Psoas muscle (tissue), 8 donors: ENCODE results near the gene KBTBD2. TPM values are rescaled to one million over a fixed set of nuclear protein-coding genes. Genes with fewer than 3 reads are reported as not detected.

ENCODE experiments used
- ATAC-seq, 4 donors: fragments of 200-7000 bp; cut with Tn5 transposase; one replicate each; pipeline ENCODE4 v1.9.1; 2020; ENCODE audit warnings: moderate library complexity in 3 of 4, mild to moderate bottlenecking in 2 of 4
- DNase-seq, 2 donors: peaks; one replicate each; pipeline ENCODE4 v3.0.0-alpha.2; 2020
- H3K27ac ChIP-seq: fragments of 200-600 bp; one replicate; pipeline ENCODE4 v1.8.0; 2022
- H3K27me3 ChIP-seq, 3 donors: fragments of 200-600 bp in 1 of 3; one replicate each; pipeline versions ENCODE4 v1.6.1 to v1.8.0; 2013 to 2022; ENCODE audit warnings: low read length in 2 of 3, mild to moderate bottlenecking in 2 of 3, moderate library complexity in 1 of 3; ENCODE audit not compliant: insufficient read depth in 3 of 3
- H3K36me3 ChIP-seq, 2 donors: fragments of 200-600 bp in 1 of 2; one replicate each; pipeline versions ENCODE4 v1.6.1 to v1.8.0; 2013 to 2022; ENCODE audit warnings: low read depth in 1 of 2, mild to moderate bottlenecking in 1 of 2, moderate library complexity in 1 of 2; ENCODE audit not compliant: insufficient read depth in 1 of 2
- H3K4me1 ChIP-seq: fragments of 200-600 bp; one replicate; pipeline ENCODE4 v1.8.0; 2022
- H3K4me3 ChIP-seq: fragments of 200-600 bp; one replicate; pipeline ENCODE4 v1.8.0; 2022; ENCODE audit warnings: mild to moderate bottlenecking
- H3K9me3 ChIP-seq: fragments of 200-600 bp; one replicate; pipeline ENCODE4 v1.8.0; 2022
- WGBS, 3 donors: extraction: QIAGEN DNeasy Blood & Tissue Kit; methylation state at CpG; one replicate each; pipeline versions ENCODE4 v1.1.6 to v1.1.7; 2013; 5-methylcytosine and 5-hydroxymethylcytosine counted together
- intact Hi-C, 2 donors: fragments of 100-400 bp; cut with DNase I; formaldehyde crosslinking; loops; one replicate each; pipeline versions ENCODE4 v1.11.0 to v1.14.2; 2022
- long read RNA-seq, 2 donors: library from polyadenylated mRNA; unstranded; transcript quantifications; one replicate each; pipeline ENCODE4 v2.0.0, GENCODE V29; 2021
- polyA plus RNA-seq, 3 donors: library from polyadenylated mRNA; stranded (reverse); fragments of 200-250 nt; gene quantifications; one replicate each; pipeline ENCODE4 v1.2.3, GENCODE V29; 2013
- total RNA-seq, 4 donors: library from RNA; stranded (reverse); fragmentation: NEBNext Ultra II Directional in 2 of 4; extraction: Animal tissue kit (Norgen Biotek cat#: 25700) in 2 of 4; gene quantifications; one replicate each; pipeline versions ENCODE4 v1.2.1 to v1.2.4, GENCODE V29; 2021 to 2023
- TF ChIP-seq, protein P1 (sequence below): fragments of 200-600 bp; IDR thresholded peaks from one replicate; pipeline ENCODE4 v1.8.0; 2022; ENCODE audit warnings: antibody characterized with exemption
- donor health status: healthy with polysubstance abuse.
- donor health status: DM: no; HTN: no; CAD: no; lungs with moderate emphysema.
- donor health status: Bipolar disorder and iron deficiency.
- donor health status: healthy.
- donor health status: DM: yes; HTN: yes; CAD: no.
- donor health status: DM: no; HTN: no; CAD: no.
- donor health status: DM: no; HTN: no; CAD: no.
- donor health status: DM: yes; HTN: yes; CAD: no.

The KBTBD2 gene
- total RNA-seq = 10 to 100 TPM; 27.7 to 65.6 (median 40.4) TPM
- polyA plus RNA-seq = 10 to 100 TPM; 25.6 to 69.6 (median 32.4) TPM
- long read RNA-seq, donor 1, transcript KBTBD2-201 (4 exons, 3,745 nt) = major isoform, 80 of 110 reads
- long read RNA-seq, donor 1, partial matches to known transcripts = 13 of 110 reads
- long read RNA-seq, donor 1, other reads (novel, unspliced or antisense) = 17 of 110 reads
- long read RNA-seq, donor 2, transcript KBTBD2-201 (4 exons, 3,745 nt) = major isoform, 67 of 94 reads
- long read RNA-seq, donor 2, partial matches to known transcripts = 6 of 94 reads
- long read RNA-seq, donor 2, other reads (novel, unspliced or antisense) = 21 of 94 reads

DNA sequence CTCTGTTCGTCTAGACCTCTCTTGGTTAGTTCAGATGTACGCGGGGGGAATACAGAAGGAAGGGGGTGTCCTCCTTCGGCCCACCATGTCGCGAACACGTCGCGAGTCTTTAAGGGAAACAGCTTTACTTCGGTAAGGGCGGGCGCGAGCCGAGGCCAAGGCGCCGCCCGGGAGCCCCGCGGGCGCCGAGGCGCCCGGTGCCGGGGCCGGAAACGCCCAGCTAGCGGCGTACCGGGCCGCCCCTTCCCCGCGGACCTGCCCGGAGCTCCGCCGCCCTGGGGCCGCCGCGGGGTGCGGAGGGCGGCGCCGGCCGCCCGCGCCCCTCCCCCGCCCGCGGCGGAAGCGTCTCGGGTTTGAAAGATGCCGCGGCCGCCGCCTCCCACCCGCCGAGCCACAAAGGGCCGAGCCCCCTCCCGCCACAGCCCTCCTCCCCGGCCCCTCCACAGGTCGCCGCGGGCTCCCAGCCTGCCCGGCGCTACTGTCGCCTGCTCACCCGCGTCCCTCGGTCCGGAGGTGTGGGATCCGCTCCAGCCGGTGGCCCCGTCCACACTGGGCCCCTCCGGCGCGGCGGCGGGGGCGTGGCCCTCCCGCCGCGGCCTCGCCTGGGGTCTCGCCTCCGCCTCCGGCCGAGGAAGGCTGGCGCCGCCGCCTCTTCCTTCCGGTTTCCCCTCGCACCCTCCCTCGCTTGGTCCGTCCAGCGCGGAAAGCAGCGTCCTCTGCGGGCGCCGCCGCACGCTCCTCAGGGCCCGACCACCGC, at the start of gene KBTBD2:
TSS of gene KBTBD2 (minus strand) at position 718 of the 757 bp plus-strand sequence. CDS start 12,156 bp downstream, outside the sequence.
- WGBS, 3 donors = 0% methylated on average over 76 to 103 of the region's 104 CpGs
- intact Hi-C loops = loop anchor here (5.0 to 10.0 kb wide), 4 partner anchors 44 to 171 kb away; partner anchors contain the start of gene NT5C3A (in 1 of the 2)
- Histone ChIP-seq H3K36me3 (no peaks in the 10 kb centered on the region), H3K9me3 (no peaks in the 10 kb centered on the region), H3K4me1 (peaks cover 40% of the 10 kb centered on the region), H3K27ac (peak within 1 kb of the TSS; percentile 98), H3K27me3 (no peaks in the 10 kb centered on the region), H3K4me3 (peak within 1 kb of the TSS; percentile 92)
- peak; percentile 71 to 80 (median 74) for ATAC-seq
- DNase-seq = peak; percentile 88 to 94
- TF ChIP-seq, protein P1, sequence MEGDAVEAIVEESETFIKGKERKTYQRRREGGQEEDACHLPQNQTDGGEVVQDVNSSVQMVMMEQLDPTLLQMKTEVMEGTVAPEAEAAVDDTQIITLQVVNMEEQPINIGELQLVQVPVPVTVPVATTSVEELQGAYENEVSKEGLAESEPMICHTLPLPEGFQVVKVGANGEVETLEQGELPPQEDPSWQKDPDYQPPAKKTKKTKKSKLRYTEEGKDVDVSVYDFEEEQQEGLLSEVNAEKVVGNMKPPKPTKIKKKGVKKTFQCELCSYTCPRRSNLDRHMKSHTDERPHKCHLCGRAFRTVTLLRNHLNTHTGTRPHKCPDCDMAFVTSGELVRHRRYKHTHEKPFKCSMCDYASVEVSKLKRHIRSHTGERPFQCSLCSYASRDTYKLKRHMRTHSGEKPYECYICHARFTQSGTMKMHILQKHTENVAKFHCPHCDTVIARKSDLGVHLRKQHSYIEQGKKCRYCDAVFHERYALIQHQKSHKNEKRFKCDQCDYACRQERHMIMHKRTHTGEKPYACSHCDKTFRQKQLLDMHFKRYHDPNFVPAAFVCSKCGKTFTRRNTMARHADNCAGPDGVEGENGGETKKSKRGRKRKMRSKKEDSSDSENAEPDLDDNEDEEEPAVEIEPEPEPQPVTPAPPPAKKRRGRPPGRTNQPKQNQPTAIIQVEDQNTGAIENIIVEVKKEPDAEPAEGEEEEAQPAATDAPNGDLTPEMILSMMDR = no peak

DNA sequence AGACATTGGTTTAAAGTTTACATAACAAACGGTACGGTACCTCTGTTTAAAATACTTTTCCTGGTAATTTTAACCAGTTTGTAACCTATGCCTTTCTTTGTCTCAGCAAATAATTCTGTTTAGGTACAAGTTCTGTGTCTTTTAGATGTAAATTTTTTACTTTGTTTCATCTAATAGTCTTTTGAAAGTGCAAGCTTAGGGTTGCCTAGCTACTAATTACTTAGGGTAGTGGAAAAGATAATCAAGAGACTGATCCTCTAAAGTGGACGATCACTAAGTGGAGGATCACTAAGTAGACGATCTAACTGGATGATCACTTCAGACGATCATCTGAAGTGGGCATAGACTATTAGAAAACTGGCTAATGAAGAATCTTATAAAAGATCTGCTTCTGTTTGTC, 49.6 kb upstream of the KBTBD2 start:
- H3K36me3 ChIP-seq = no peaks in the 10 kb centered on the region
- WGBS, 3 donors = 37 to 60% (median 38%) methylated on average over 5 of the region's 5 CpGs
- TF ChIP-seq, protein P1 = no peak
- H3K27ac ChIP-seq = peak overlapping the region; percentile 93
- H3K27me3 ChIP-seq = no peaks in the 10 kb centered on the region
- DNase-seq = no peak
- no peaks in the 10 kb centered on the region for H3K9me3 ChIP-seq
- intact Hi-C loops = loop anchor here (5.0 to 10.0 kb wide), 4 partner anchors 49 to 164 kb away; partner anchors contain the start of genes KBTBD2 (in 1 of the 2), NT5C3A (in 1 of the 2) and RP9 (in 1 of the 2)
- ATAC-seq = no peak
- H3K4me1 ChIP-seq = peaks cover 30% of the 10 kb centered on the region
- peak overlapping the region; percentile 78 for H3K4me3 ChIP-seq

DNA sequence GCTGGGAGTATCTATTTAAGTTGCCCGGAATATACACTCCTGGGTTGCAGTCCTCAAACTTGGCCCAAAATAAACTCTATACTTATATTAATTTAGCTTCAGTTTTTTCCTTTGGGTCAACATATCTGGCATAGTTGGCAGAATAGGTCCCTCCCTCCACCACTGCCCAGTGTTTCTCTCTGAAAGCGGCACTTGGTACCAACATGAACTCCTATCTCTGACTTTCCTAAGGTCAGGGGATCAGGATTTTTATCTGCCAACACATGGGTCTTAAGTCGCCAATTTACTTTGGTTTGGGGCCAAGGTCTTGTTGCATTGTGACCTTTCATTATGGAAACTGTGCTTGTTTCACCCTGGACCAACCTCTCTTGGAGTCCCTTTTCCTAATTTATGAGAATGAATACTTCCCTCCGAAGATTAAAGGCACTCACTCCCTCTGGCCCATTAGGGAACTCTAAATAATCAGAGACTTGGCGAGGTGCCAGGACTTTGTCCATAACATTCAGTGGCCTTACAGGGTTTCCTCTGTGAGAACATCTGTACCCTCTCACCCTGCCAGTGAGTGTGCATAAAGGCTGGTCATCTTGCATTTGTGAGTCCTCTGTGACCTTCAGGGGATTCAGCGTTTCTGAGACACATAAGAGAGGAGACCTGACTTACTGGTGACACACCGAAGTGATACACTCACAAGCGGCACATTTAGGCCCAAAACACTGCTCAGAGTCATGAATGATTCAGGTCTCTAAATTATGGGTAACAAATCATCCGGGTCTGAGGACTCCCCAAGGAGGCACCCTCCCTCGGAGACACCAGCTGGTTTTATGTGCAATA, 46.0 kb upstream of the KBTBD2 start:
- TF ChIP-seq, protein P1 = no peak
- DNase-seq (peak; percentile 38 to 65), ATAC-seq (peak in 3 of 4 donors; percentile 53 to 85 (median 77))
- 27 to 44% (median 32%) methylated on average over 10 of the region's 10 CpGs for WGBS, 3 donors
- H3K9me3 ChIP-seq = no peaks in the 10 kb centered on the region
- H3K4me3 ChIP-seq = no peak overlapping the region
- peak overlapping the region; percentile 13 for H3K27ac ChIP-seq
- no peaks in the 10 kb centered on the region for H3K27me3 ChIP-seq
- intact Hi-C loops = loop anchor here in 1 of 2 donors (5.0 kb wide), 1 partner anchor 140 kb away; no protein-coding TSS in a partner anchor
- peaks cover 31% of the 10 kb centered on the region for H3K4me1 ChIP-seq
- H3K36me3 ChIP-seq = peaks cover 0 to 12% of the 10 kb centered on the region in 2 donors

DNA sequence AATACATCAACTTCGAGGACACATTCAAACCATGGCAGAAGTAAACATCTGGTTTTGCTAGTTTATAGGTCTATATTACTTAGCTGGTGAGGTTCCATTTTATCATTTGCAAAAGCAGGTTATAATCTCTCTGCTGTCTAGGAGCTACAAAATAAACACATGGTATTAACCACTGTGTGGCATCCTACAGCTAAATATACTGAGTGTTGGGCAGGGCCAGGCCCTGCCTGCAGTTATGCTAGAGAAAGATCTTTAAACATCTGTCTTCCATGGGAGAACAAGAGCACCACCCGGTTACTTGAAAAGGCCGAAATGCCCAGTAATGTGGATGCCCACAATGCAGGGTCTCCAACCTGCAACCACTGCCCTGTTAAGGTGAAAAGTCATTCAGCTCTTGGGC, 45.1 kb upstream of the KBTBD2 start:
- no peaks in the 10 kb centered on the region for H3K9me3 ChIP-seq
- TF ChIP-seq, protein P1 = no peak
- WGBS, 3 donors = 82 to 87% (median 83%) methylated on average over 3 of the region's 3 CpGs
- peaks cover 0 to 21% of the 10 kb centered on the region in 2 donors for H3K36me3 ChIP-seq
- no peak overlapping the region for H3K4me3 ChIP-seq
- ATAC-seq (peak in 2 of 4 donors; percentile 31 to 42), DNase-seq (no peak)
- intact Hi-C loops = loop anchor here in 1 of 2 donors (5.0 kb wide), 1 partner anchor 139 kb away; no protein-coding TSS in a partner anchor
- peaks cover 30% of the 10 kb centered on the region for H3K4me1 ChIP-seq
- H3K27ac ChIP-seq = no peak overlapping the region
- no peaks in the 10 kb centered on the region for H3K27me3 ChIP-seq
